HepG2 (cell line): ENCODE measurements around the gene IL36B. TPM values are rescaled to one million over a fixed set of nuclear protein-coding genes. Genes with fewer than 3 reads are reported as not detected.

Experiments used
- ATAC-seq: fragments of 200-7000 bp; cut with Tn5 transposase; 3 replicates; pipeline ENCODE4 v1.9.1; 2020; ENCODE audit warnings: mild to moderate bottlenecking, moderate library complexity
- BruUV-seq: library from RNA; stranded (reverse); fragments of 400-500 nt; replicated peaks from 2 replicates; lab custom pipeline; 2021; lab: Mats Ljungman, UMichigan
- CTCF ChIA-PET: fragments of 300-600 bp; formaldehyde crosslinking; extraction: SDS; loops from one replicate; lab custom pipeline; 2021; ENCODE audit warnings: low total read pairs, inconsistent platforms, low intra/inter-chr PET ratio; lab: Yijun Ruan, JAX
- POLR2A ChIA-PET: fragments of 350-600 bp; sonication (Branson Sonifier 250); formaldehyde crosslinking; loops from one replicate; lab custom pipeline; 2020; ENCODE audit warnings: antibody characterized with exemption, inconsistent platforms; lab: Yijun Ruan, JAX
- DNase-seq: peaks from one replicate; pipeline ENCODE4 v3.0.0-alpha.2; 2015; ENCODE audit warnings: low spot score
- FAIRE-seq: peaks from 3 replicates; lab custom pipeline; 2011; peaks lifted over from hg19 to GRCh38; lab: Jason Lieb, UNC
- H2AFZ ChIP-seq: one replicate; pipeline ENCODE4 v1.6.1; 2011; ENCODE audit warnings: low read length, inconsistent platforms
- H3K27ac ChIP-seq: fragments of 300-600 bp; 3 replicates; pipeline ENCODE4 v1.8.0; 2011; ENCODE audit warnings: mixed run types, mild to moderate bottlenecking, mixed read lengths, low read length, inconsistent platforms; ENCODE audit not compliant: insufficient read depth; ENCODE audit errors: extremely low read length
- H3K27me3 ChIP-seq, 2 experiments: fragments of 200-600 bp in 1 of 2; 2 replicates in 1 of 2; 3 replicates in 1 of 2; pipeline versions ENCODE4 v1.6.0 to v1.8.0; 2011; ENCODE audit warnings: low read length in 2 of 2, mild to moderate bottlenecking in 2 of 2, moderate library complexity in 2 of 2, inconsistent platforms in 1 of 2; ENCODE audit not compliant: insufficient read depth in 2 of 2, control insufficient read depth in 1 of 2
- H3K36me3 ChIP-seq, 2 experiments: fragments of 200-600 bp in 1 of 2; replicated peaks in 1 of 2; 2 replicates in 1 of 2; 3 replicates in 1 of 2; pipeline versions ENCODE4 v1.5.1 to v1.8.0; 2011; ENCODE audit warnings: low read length in 2 of 2, inconsistent platforms in 1 of 2; ENCODE audit not compliant: insufficient read depth in 2 of 2, control insufficient read depth in 1 of 2
- H3K4me1 ChIP-seq: 2 replicates; pipeline ENCODE4 v1.5.1; 2012; ENCODE audit warnings: low read length, inconsistent platforms; ENCODE audit not compliant: insufficient read depth
- H3K4me2 ChIP-seq: 2 replicates; pipeline ENCODE4 v1.6.0; 2011; ENCODE audit warnings: low read depth, low read length, inconsistent platforms
- H3K4me3 ChIP-seq, 3 experiments: fragments of 200-600 bp in 1 of 3; sonication (generic), shearing (Covaris generic) in 1 of 3; replicated peaks in 1 of 3; 2 replicates each; pipeline ENCODE4 v1.5.1; 2011 to 2016; ENCODE audit warnings: low read length in 3 of 3, inconsistent platforms in 2 of 3, low read depth in 2 of 3, mild to moderate bottlenecking in 2 of 3, control low read depth in 1 of 3, mixed read lengths in 1 of 3; ENCODE audit not compliant: insufficient read depth in 1 of 3
- H3K79me2 ChIP-seq: one replicate; pipeline ENCODE4 v1.6.1; 2011; ENCODE audit warnings: low read length, inconsistent platforms; ENCODE audit not compliant: insufficient read depth
- H3K9ac ChIP-seq: 2 replicates; pipeline ENCODE4 v1.6.0; 2011; ENCODE audit warnings: mild to moderate bottlenecking, low read depth, low read length, inconsistent platforms; ENCODE audit not compliant: insufficient read depth
- H3K9me3 ChIP-seq: 2 replicates; pipeline ENCODE4 v1.5.1; 2012; ENCODE audit warnings: mild to moderate bottlenecking, low read length
- H4K20me1 ChIP-seq: 2 replicates; pipeline ENCODE4 v1.6.0; 2011; ENCODE audit warnings: inconsistent platforms, mild to moderate bottlenecking, low read length, moderate library complexity; ENCODE audit not compliant: insufficient read depth
- CEBPB ChIP-seq: IDR thresholded peaks from 2 replicates; pipeline ENCODE4 v1.6.1; 2011; ENCODE audit warnings: low read depth, low read length, improper control_type of control experiment, borderline replicate concordance
- CREM ChIP-seq, 2 experiments: sonication (generic) in 1 of 2; formaldehyde crosslinking in 1 of 2; IDR thresholded peaks; 2 replicates each; pipeline versions ENCODE4 v1.4.0 to v1.6.1; 2016 to 2020; ENCODE audit warnings: antibody characterized with exemption in 1 of 2, mild to moderate bottlenecking in 1 of 2, missing genetic modification reagents in 1 of 2
- ETV5 ChIP-seq: IDR thresholded peaks from 2 replicates; pipeline ENCODE4 v1.6.1; 2018; ENCODE audit warnings: missing biosample characterization, missing genetic modification reagents, inconsistent platforms, borderline replicate concordance
- KDM2A ChIP-seq: sonication (generic); formaldehyde crosslinking; IDR thresholded peaks from 2 replicates; pipeline ENCODE4 v1.4.0; 2020; ENCODE audit warnings: low read depth, missing genetic modification reagents, borderline replicate concordance
- MTA3 ChIP-seq: sonication (generic); formaldehyde crosslinking; IDR thresholded peaks from 2 replicates; pipeline ENCODE4 v1.4.0; 2020; ENCODE audit warnings: missing genetic modification reagents
- NFE2L2 ChIP-seq: fragments of 150-350 bp; IDR thresholded peaks from 2 replicates; pipeline ENCODE4 v1.6.1; 2014; ENCODE audit warnings: low read length
- PHF5A ChIP-seq: IDR thresholded peaks from one replicate; pipeline ENCODE4 v1.6.1; 2018; ENCODE audit warnings: low read depth, missing genetic modification reagents; ENCODE audit not compliant: unreplicated experiment
- PRPF4 ChIP-seq: fragments of 200-400 bp; formaldehyde crosslinking; IDR thresholded peaks from 2 replicates; pipeline ENCODE4 v1.6.1; 2016; ENCODE audit warnings: low read length, low read depth; ENCODE audit not compliant: poor library complexity, severe bottlenecking
- ZNF10 ChIP-seq: sonication (generic); formaldehyde crosslinking; IDR thresholded peaks from 2 replicates; pipeline ENCODE4 v1.4.0; 2020; ENCODE audit warnings: mild to moderate bottlenecking, low read depth, missing genetic modification reagents, borderline replicate concordance
- ZNF34 ChIP-seq: sonication (generic); formaldehyde crosslinking; IDR thresholded peaks from 2 replicates; pipeline ENCODE4 v1.4.0; 2020; ENCODE audit warnings: mild to moderate bottlenecking, missing genetic modification reagents, borderline replicate concordance
- ZNF350 ChIP-seq: sonication (generic); formaldehyde crosslinking; IDR thresholded peaks from 2 replicates; pipeline ENCODE4 v1.4.0; 2020; ENCODE audit warnings: mild to moderate bottlenecking, low read depth, missing genetic modification reagents, borderline replicate concordance
- ZNF451 ChIP-seq: sonication (generic); formaldehyde crosslinking; IDR thresholded peaks from 2 replicates; pipeline ENCODE4 v1.5.0; 2020; ENCODE audit warnings: mild to moderate bottlenecking, missing genetic modification reagents
- ZNF841 ChIP-seq: sonication (generic); formaldehyde crosslinking; IDR thresholded peaks from 2 replicates; pipeline ENCODE4 v1.8.1; 2023; ENCODE audit warnings: missing genetic modification reagents, borderline replicate concordance
- WGBS: methylation state at CpG from one replicate; pipeline ENCODE4 v1.1.6; 2017; ENCODE audit warnings: low lambda C conversion rate; 5-methylcytosine and 5-hydroxymethylcytosine counted together
- in situ Hi-C: cut with HindIII; loops from 2 replicates; pipeline ENCODE4 v1.10.0; 2017; ENCODE audit warnings: low pct_unique_long_range_greater_than_20kb; ENCODE audit not compliant: extremely low pct_ligation_motif_present
- intact Hi-C: fragments of 100-400 bp; cut with micrococcal nuclease; formaldehyde crosslinking; loops from one replicate; pipeline ENCODE4 v1.10.0; 2022; ENCODE audit not compliant: unreplicated experiment
- polyA plus RNA-seq, 8 experiments: library from polyadenylated mRNA; depleted of rRNA in 3 of 8; stranded (reverse) in 7 of 8; unstranded in 1 of 8; fragments of >200 nt; fragmentation: Illumina TruSeq in 4 of 8; extraction: Trizol in 4 of 8; gene quantifications; 2 replicates each; pipeline versions ENCODE4 v1.2.1 to v1.2.3, GENCODE V29; 2011 to 2016; ENCODE audit warnings: low read depth in 4 of 8, missing spikeins in 1 of 8, mixed read lengths in 1 of 8; ENCODE audit not compliant: insufficient read depth in 1 of 8
- total RNA-seq, 5 experiments: library from RNA; depleted of rRNA; stranded (reverse); fragments of >200 nt; fragmentation: Illumina TruSeq; extraction: Trizol; gene quantifications; 2 replicates each; pipeline ENCODE4 v1.2.3, GENCODE V29; 2016; ENCODE audit warnings: low read depth in 1 of 5
- TF ChIP-seq, protein P1 (sequence below): sonication (generic); formaldehyde crosslinking; IDR thresholded peaks from 2 replicates; pipeline ENCODE4 v1.5.1; 2020; ENCODE audit warnings: mild to moderate bottlenecking, moderate library complexity, missing genetic modification reagents
- TF ChIP-seq, protein P2 (sequence below): sonication (generic); formaldehyde crosslinking; IDR thresholded peaks from 2 replicates; pipeline ENCODE4 v1.4.0; 2020; ENCODE audit warnings: missing genetic modification reagents
- TF ChIP-seq, protein P3 (sequence below): sonication (generic); formaldehyde crosslinking; IDR thresholded peaks from 2 replicates; pipeline ENCODE4 v1.4.0; 2020; ENCODE audit warnings: mild to moderate bottlenecking, missing genetic modification reagents
- TF ChIP-seq, protein P4 (sequence below): sonication (generic); formaldehyde crosslinking; IDR thresholded peaks from 2 replicates; pipeline ENCODE4 v1.4.0; 2020; ENCODE audit warnings: mild to moderate bottlenecking, missing genetic modification reagents
- TF ChIP-seq, protein P5 (sequence below): sonication (generic); formaldehyde crosslinking; IDR thresholded peaks from 2 replicates; pipeline ENCODE4 v1.5.0; 2020; ENCODE audit warnings: mild to moderate bottlenecking, missing genetic modification reagents

The IL36B gene
- total and polyA plus RNA-seq, 2 of the 13 experiments (the other 11 are each of a cell fraction or from before 2014, with no cell fraction given): not detected

DNA sequence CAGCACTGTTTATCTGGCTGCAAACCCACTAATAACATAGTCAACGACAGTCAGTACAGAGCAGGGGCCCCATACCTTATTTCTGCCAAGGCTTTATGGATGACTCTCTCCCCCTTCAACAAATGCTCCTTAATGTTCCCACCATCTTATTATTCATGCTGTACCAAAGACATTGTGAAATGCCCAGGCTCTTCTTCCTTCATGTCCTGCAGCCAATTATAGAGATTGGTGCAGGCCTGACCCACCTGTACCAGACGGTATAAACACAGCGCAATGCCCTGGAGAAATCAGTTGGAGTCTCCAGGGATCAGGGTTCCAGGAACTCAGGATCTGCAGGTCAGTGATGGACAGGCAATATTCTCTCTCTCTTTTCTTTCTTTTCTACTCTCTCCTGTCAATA, 15.0 kb upstream of the IL36B start, which contains the start of gene IL1F10:
TSS of gene IL1F10 (plus strand) at position 290 of the 400 bp plus-strand sequence. CDS start 4,769 bp downstream, outside the sequence.
- no peaks in the 10 kb centered on the region for H3K36me3 ChIP-seq
- ATAC-seq: no peak
- no peak within 1 kb of the TSS for H3K4me2 ChIP-seq
- TF ChIP-seq MTA3 (CRISPR knock-in tag): no peak
- no peak for TF ChIP-seq NFE2L2
- TF ChIP-seq, protein P1, sequence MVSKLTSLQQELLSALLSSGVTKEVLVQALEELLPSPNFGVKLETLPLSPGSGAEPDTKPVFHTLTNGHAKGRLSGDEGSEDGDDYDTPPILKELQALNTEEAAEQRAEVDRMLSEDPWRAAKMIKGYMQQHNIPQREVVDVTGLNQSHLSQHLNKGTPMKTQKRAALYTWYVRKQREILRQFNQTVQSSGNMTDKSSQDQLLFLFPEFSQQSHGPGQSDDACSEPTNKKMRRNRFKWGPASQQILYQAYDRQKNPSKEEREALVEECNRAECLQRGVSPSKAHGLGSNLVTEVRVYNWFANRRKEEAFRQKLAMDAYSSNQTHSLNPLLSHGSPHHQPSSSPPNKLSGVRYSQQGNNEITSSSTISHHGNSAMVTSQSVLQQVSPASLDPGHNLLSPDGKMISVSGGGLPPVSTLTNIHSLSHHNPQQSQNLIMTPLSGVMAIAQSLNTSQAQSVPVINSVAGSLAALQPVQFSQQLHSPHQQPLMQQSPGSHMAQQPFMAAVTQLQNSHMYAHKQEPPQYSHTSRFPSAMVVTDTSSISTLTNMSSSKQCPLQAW (CRISPR knock-in tag): no peak
- no peak for TF ChIP-seq KDM2A (CRISPR knock-in tag)
- TF ChIP-seq PRPF4: no peak
- TF ChIP-seq ETV5: no peak
- no peak for TF ChIP-seq ZNF350
- TF ChIP-seq, protein P2, sequence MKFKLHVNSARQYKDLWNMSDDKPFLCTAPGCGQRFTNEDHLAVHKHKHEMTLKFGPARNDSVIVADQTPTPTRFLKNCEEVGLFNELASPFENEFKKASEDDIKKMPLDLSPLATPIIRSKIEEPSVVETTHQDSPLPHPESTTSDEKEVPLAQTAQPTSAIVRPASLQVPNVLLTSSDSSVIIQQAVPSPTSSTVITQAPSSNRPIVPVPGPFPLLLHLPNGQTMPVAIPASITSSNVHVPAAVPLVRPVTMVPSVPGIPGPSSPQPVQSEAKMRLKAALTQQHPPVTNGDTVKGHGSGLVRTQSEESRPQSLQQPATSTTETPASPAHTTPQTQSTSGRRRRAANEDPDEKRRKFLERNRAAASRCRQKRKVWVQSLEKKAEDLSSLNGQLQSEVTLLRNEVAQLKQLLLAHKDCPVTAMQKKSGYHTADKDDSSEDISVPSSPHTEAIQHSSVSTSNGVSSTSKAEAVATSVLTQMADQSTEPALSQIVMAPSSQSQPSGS: no peak
- TF ChIP-seq CREM (IDR thresholded peaks at IDR 0.05): no peak
- TF ChIP-seq CREM (CRISPR knock-in tag; IDR thresholded peaks at IDR 0.05): no peak
- no peak for TF ChIP-seq ZNF10
- no peak for TF ChIP-seq ZNF34
- no peak for TF ChIP-seq PHF5A (CRISPR knock-in tag)
- TF ChIP-seq ZNF841 (CRISPR knock-in tag): no peak
- TF ChIP-seq, protein P3, sequence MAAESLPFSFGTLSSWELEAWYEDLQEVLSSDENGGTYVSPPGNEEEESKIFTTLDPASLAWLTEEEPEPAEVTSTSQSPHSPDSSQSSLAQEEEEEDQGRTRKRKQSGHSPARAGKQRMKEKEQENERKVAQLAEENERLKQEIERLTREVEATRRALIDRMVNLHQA (CRISPR knock-in tag): no peak
- TF ChIP-seq, protein P4, sequence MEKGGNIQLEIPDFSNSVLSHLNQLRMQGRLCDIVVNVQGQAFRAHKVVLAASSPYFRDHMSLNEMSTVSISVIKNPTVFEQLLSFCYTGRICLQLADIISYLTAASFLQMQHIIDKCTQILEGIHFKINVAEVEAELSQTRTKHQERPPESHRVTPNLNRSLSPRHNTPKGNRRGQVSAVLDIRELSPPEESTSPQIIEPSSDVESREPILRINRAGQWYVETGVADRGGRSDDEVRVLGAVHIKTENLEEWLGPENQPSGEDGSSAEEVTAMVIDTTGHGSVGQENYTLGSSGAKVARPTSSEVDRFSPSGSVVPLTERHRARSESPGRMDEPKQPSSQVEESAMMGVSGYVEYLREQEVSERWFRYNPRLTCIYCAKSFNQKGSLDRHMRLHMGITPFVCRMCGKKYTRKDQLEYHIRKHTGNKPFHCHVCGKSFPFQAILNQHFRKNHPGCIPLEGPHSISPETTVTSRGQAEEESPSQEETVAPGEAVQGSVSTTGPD (CRISPR knock-in tag): no peak
- no peak for TF ChIP-seq CEBPB
- TF ChIP-seq, protein P5, sequence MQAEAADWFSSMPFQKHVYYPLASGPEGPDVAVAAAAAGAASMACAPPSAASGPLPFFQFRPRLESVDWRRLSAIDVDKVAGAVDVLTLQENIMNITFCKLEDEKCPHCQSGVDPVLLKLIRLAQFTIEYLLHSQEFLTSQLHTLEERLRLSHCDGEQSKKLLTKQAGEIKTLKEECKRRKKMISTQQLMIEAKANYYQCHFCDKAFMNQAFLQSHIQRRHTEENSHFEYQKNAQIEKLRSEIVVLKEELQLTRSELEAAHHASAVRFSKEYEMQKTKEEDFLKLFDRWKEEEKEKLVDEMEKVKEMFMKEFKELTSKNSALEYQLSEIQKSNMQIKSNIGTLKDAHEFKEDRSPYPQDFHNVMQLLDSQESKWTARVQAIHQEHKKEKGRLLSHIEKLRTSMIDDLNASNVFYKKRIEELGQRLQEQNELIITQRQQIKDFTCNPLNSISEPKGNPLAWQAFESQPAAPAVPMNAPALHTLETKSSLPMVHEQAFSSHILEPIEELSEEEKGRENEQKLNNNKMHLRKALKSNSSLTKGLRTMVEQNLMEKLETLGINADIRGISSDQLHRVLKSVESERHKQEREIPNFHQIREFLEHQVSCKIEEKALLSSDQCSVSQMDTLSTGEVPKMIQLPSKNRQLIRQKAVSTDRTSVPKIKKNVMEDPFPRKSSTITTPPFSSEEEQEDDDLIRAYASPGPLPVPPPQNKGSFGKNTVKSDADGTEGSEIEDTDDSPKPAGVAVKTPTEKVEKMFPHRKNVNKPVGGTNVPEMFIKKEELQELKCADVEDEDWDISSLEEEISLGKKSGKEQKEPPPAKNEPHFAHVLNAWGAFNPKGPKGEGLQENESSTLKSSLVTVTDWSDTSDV (CRISPR knock-in tag): no peak
- TF ChIP-seq ZNF451: no peak
- H3K9me3 ChIP-seq: no peaks in the 10 kb centered on the region
- H3K27me3 ChIP-seq: peaks cover 0 to 6% of the 10 kb centered on the region in 2 experiments; a peak in 2 of 5 replicates
- no peak within 1 kb of the TSS for H3K4me3 ChIP-seq
- in situ Hi-C loops (no loop called here), intact Hi-C loops (no loop called here)
- H3K27ac ChIP-seq: no peak within 1 kb of the TSS
- no peak within 1 kb of the TSS for H2AFZ ChIP-seq
- ChIA-PET POLR2A (no interaction called here), CTCF (no interaction called here)
- H3K79me2 ChIP-seq: no peaks in the 10 kb centered on the region
- FAIRE-seq: no peak
- no peaks in the 10 kb centered on the region for H3K4me1 ChIP-seq
- DNase-seq: no peak
- 34% methylated on average over 3 of the region's 3 CpGs for WGBS
- H4K20me1 ChIP-seq: no peaks in the 10 kb centered on the region
- no peak within 1 kb of the TSS for H3K9ac ChIP-seq
- BruUV-seq: no TSS peak
